DND-41 (cell line): ENCODE measurements around the gene CEP68.

Experiments used
- EZH2 ChIP-seq: IDR thresholded peaks from 3 replicates; pipeline ENCODE4 v1.6.1; 2012; ENCODE audit warnings: borderline replicate concordance, low read depth, mild to moderate bottlenecking, moderate library complexity, low read length, inconsistent platforms; ENCODE audit not compliant: severe bottlenecking
- TF ChIP-seq, protein P1 (sequence below): IDR thresholded peaks from 2 replicates; pipeline ENCODE4 v1.5.1; 2012; ENCODE audit warnings: borderline replicate concordance, low read length, moderate library complexity, mild to moderate bottlenecking; ENCODE audit not compliant: poor library complexity, severe bottlenecking; ENCODE audit errors: extremely low read depth

DNA sequence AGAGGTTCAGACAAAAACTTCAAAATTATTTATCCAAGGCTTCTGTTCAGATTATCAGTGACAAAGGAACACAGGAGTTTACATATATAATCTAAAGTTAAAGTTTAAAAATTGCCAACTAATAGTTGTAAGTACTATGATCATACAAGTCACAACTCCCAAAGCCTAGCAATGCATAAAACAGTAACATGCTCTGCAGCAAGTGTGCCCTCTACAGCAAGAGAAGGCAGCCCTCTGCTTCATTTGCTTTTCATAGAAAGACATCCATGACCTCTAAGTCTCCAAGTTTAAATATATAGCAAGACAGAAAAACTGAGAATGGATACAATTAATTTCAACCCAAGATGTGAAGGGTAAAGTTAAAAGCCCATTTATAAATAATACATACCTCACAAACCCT, 60.4 kb downstream of the CEP68 start:
- TF ChIP-seq, protein P1, sequence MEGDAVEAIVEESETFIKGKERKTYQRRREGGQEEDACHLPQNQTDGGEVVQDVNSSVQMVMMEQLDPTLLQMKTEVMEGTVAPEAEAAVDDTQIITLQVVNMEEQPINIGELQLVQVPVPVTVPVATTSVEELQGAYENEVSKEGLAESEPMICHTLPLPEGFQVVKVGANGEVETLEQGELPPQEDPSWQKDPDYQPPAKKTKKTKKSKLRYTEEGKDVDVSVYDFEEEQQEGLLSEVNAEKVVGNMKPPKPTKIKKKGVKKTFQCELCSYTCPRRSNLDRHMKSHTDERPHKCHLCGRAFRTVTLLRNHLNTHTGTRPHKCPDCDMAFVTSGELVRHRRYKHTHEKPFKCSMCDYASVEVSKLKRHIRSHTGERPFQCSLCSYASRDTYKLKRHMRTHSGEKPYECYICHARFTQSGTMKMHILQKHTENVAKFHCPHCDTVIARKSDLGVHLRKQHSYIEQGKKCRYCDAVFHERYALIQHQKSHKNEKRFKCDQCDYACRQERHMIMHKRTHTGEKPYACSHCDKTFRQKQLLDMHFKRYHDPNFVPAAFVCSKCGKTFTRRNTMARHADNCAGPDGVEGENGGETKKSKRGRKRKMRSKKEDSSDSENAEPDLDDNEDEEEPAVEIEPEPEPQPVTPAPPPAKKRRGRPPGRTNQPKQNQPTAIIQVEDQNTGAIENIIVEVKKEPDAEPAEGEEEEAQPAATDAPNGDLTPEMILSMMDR = no peak
- TF ChIP-seq EZH2 = no peak
